ENCODE results near the gene P2RY13.
A peak's percentile ranks its signal among the peaks of the same experiment; 100 is the strongest.

The P2RY13 gene

DNA sequence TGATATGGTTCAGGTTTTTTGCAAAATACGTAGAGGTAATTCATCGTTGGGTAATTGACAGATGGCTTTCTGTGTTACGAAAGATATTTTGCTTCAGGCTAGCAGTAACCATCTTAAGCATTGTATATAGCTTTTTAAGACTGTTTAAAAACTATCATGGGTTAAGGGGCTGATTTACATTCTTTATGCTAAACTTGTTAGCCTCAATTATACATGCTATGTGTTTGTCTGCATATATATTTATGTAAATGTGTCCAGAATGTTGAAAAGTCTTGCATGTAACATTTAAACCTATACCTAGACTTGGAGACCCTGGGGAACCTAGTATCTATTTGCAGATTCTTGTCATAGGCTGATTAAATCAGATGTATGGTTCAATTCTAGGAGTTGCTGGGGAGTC is 39.9 kb downstream of the P2RY13 start:
- no peak for DNase-seq

DNA sequence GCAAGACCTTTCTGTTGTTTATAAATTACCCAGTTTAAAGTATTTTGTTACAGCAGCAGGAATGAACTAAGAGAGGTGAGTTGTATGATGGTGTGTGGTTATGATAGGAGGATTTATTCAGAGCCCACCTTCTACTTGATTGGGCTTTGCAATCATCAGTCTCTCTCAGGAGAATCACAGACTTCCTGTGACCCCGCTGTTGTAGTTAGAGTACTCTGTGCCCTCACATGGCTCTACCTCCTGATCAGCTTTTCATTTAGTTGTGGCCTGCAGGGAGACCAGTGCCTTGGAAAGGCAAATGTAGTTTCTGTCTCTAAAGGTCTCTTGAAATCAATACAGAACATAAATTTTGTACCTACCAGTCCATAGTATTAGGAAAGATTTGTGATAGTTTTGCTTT is 43.4 kb downstream of the P2RY13 start:
- DNase-seq = no peak

DNA sequence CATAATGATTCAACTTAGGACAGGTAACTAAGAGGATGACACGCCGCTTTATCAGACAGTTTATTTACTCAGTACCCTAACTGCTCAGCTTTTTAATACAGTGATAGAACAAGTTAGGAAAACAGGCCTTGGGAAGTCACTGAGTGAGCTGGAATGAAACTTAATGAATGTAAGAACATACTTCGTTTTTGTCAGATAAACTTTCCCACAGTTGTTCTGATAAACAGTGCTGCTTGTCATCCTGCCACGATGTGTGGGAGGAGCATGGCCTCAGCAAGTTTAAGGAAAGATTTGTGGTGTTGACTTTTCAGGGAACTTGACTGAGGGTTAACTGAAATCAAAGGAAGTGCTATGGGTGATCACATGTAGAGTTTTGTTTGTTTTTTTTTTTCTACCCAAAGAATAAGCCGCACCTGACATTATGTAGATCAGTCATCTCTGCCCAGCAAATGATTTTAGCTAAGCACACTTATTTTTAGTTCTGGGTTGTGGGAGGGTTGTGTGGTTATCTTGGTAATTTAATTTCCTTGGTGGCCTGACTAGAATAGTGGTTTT is 45.4 kb downstream of the P2RY13 start:
- no peak for DNase-seq

DNA sequence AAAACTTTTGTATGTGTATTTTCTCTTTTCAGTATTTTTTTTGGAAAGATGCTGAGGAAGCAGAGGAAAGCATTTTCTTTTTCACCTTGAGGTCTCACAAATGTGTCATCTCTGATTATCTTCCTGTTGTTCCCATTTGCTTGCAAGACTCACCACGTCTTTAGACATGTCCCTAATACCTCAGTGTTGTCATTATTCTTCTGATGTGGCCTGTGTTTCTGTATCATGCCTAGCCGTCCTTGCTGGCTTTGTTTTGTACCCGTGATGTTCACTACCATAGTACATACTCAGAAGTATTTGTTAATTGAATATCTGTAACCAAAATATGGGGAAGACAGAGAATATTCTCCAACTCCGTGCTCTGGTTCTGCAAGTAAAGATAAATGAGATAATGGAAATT is 46.0 kb downstream of the P2RY13 start:
- DNase-seq = no peak

DNA sequence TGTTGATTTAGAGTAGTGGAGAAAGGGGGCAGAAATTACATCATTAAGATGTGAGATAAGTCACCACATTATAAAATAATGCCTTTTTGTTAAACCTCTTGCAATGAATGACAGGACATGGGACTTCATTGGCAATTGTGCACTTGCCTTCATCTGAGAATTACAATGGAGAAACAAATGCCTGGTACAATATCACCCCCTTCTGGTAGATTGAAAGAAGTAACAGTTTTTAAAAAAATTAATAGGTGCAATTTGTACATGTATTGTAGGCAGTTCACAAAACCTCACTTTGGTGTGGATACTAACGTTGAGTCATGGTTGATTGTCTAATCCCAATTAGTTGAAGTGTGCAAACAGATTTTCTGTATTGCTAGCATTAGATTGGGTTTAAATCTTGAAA is 46.4 kb downstream of the P2RY13 start:
- DNase-seq = peak in 1 of 2 donors; percentile 87

DNA sequence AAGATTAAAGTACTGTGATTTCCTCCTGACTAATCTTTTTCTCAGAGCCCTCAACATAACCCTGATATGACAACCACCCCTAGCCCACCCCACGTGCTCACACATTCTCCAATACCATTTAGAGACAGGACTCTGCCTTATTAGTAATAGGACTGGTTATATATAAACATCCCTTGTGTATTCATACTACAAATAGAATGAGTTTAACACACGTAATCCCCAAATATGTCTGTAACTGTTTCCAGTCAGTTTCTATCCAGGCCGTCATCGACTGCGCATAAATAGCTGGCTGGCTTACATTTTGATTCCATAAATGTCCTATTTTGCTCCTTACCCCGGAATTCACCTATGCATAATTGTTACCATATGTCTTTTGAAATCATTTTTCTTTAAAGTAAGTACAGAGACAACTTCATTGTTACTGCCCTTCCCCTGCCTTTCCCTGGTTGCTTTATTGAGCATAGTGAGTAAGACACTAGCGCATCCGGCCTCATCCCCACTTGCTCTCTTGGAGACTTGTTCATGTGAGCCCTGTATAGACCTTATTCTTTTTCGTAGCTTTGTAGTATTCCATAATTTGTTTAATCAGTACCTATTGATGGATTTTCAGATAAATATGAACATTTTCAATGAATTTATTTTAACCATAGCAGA is 47.6 kb downstream of the P2RY13 start:
- DNase-seq = no peak

DNA sequence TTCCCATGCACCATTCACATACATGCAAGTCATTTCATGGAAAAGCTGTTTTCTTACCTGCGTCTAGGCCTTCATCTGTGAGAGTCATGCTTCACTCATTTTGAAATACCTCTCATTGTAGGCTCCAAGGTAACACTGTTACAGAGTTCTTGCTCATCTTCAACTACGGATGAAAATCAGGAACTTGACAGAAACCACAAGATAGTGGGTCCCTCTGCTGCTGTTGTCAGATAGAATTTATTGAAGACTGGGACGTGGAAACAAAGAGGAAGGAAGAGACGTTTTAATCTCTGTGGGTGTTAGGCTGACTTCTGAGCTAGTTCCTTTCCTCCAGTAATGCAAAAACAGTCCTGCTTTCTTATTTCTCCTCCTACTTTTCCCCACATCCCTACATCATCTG is 51.1 kb downstream of the P2RY13 start, which contains the start of gene P2RY14:
TSS of gene P2RY14 (minus strand) at position 313 of the 400 bp plus-strand sequence. CDS start 64,226 bp downstream, outside the sequence.
- DNase-seq = peak in 1 of 2 donors; percentile 27

DNA sequence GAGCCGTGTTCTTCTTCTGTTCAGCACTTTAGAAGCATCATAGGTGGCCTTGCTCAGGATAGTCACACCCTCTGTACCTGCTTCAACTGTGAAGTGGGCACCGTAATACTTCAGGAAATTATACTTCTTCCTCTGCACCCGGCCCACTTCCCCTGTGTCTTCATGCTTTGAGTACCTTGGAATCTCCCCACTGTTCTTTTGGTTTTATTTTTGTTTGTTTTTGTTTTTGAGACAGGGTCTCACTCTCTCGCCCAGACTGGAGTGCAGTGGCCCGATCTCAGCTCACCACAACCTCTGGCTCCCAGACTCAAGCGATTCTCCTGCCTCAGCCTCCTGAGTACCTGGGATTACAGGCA is 52.7 kb downstream of the P2RY13 start:
- no peak for DNase-seq
